AG09319 (cell line): ENCODE data around the gene LYSMD1.
A peak's percentile ranks its signal among the peaks of the same experiment; 100 is the strongest.

ENCODE experiments used
- DNase-seq: peaks from one replicate; pipeline ENCODE4 v3.0.0-alpha.2; 2010; ENCODE audit warnings: low read depth; ENCODE audit errors: extremely low read depth
- CTCF ChIP-seq: IDR thresholded peaks from 2 replicates; pipeline ENCODE4 v1.5.1; 2011; ENCODE audit warnings: low read depth, mild to moderate bottlenecking, inconsistent platforms, low read length, moderate library complexity

LYSMD1 gene

GRCh38 chr1:151198254-151199127, 32.8 kb upstream of the LYSMD1 start, which contains the start of gene PIP5K1A:
PIP5K1A (plus strand) TSS chr1:151198552; CDS start chr1:151198997, 445 bp downstream.
- DNase-seq: peak; percentile 96
- TF ChIP-seq CTCF: no peak

- no peak for TF ChIP-seq CTCF
- no peak for DNase-seq
These were observed 32.2 kb upstream of the LYSMD1 start for GRCh38 chr1:151197863-151198253.

- DNase-seq: peak; percentile 66
- TF ChIP-seq CTCF: peak; percentile 60
These were observed 30.6 kb upstream of the LYSMD1 start for GRCh38 chr1:151196292-151196800.

GRCh38 chr1:151194894-151195594, 29.3 kb upstream of the LYSMD1 start:
- DNase-seq: peak; percentile 58

- no peak for DNase-seq
- no peak for TF ChIP-seq CTCF
These were observed 28.2 kb upstream of the LYSMD1 start for GRCh38 chr1:151193856-151194255.

GRCh38 chr1:151193304-151193703, 27.6 kb upstream of the LYSMD1 start:
- no peak for TF ChIP-seq CTCF
- DNase-seq: no peak

- TF ChIP-seq CTCF: no peak
- DNase-seq: no peak
These were observed 26.3 kb upstream of the LYSMD1 start for GRCh38 chr1:151192047-151192446.
